Right renal pelvis (tissue), 4 donors: ENCODE measurements around the gene PRMT3. TPM values are rescaled to one million over a fixed set of nuclear protein-coding genes. Genes with fewer than 3 reads are reported as not detected.
"Not testable (repeated sequence)": the region's sequence is repeated elsewhere in the genome, so short reads cannot be mapped to it uniquely, and the experiment has no call there.

Source experiments
- DNase-seq, 4 donors: peaks; one replicate each; pipeline ENCODE4 v3.0.0-alpha.2; 2013; ENCODE audit warnings: low read depth in 4 of 4, low spot score in 3 of 4, missing footprints in 1 of 4
- polyA plus RNA-seq, 4 donors: library from polyadenylated mRNA; unstranded; fragments of 120-200 nt; gene quantifications; one replicate each; pipeline ENCODE4 v1.2.1, GENCODE V29; 2013; ENCODE audit not compliant: insufficient read length in 4 of 4

The PRMT3 gene
- polyA plus RNA-seq, 4 donors: 15.4 to 21.3 (median 20.2) TPM

GRCh38 chr11:20497124-20497792 is 109.7 kb downstream of the PRMT3 start:
- DNase-seq: no peak

- no peak for DNase-seq
These were observed 113.7 kb downstream of the PRMT3 start for GRCh38 chr11:20501252-20501651.

GRCh38 chr11:20501971-20502370 is 114.5 kb downstream of the PRMT3 start:
- no peak for DNase-seq

GRCh38 chr11:20511982-20512381 is 124.5 kb downstream of the PRMT3 start:
- no peak for DNase-seq

GRCh38 chr11:20512869-20513268 is 125.4 kb downstream of the PRMT3 start:
- DNase-seq: no peak

GRCh38 chr11:20518323-20518834 is 130.9 kb downstream of the PRMT3 start:
- DNase-seq: no peak

GRCh38 chr11:20522536-20522935 is 135.0 kb downstream of the PRMT3 start:
- no peak for DNase-seq

GRCh38 chr11:20529757-20530156 is 142.2 kb downstream of the PRMT3 start:
- DNase-seq: no peak

GRCh38 chr11:20530942-20531703 is 143.6 kb downstream of the PRMT3 start:
- no peak for DNase-seq

GRCh38 chr11:20535271-20535881 is 147.9 kb downstream of the PRMT3 start:
- no peak for DNase-seq

GRCh38 chr11:20536365-20536764 is 148.8 kb downstream of the PRMT3 start:
- no peak for DNase-seq

- no peak for DNase-seq
These were observed 149.3 kb downstream of the PRMT3 start for GRCh38 chr11:20536784-20537183.

- no peak for DNase-seq
These were observed 154.0 kb downstream of the PRMT3 start for GRCh38 chr11:20541503-20541902.

- DNase-seq: no peak
These were observed 157.2 kb downstream of the PRMT3 start for GRCh38 chr11:20544603-20545237.

GRCh38 chr11:20547411-20547810 is 159.9 kb downstream of the PRMT3 start:
- DNase-seq: no peak

- no peak for DNase-seq
These were observed 163.6 kb downstream of the PRMT3 start for GRCh38 chr11:20551096-20551495.

GRCh38 chr11:20555783-20556182 is 168.3 kb downstream of the PRMT3 start:
- DNase-seq: no peak

GRCh38 chr11:20556396-20556795 is 168.9 kb downstream of the PRMT3 start:
- DNase-seq: not testable (repeated sequence)

GRCh38 chr11:20558741-20559140 is 171.2 kb downstream of the PRMT3 start:
- no peak for DNase-seq
